HCT116 (cell line): ENCODE measurements around the gene MLXIPL. TPM values are rescaled to one million over a fixed set of nuclear protein-coding genes. Genes with fewer than 3 reads are reported as not detected.
"Not testable (repeated sequence)": the region's sequence is repeated elsewhere in the genome, so short reads cannot be mapped to it uniquely, and the experiment has no call there.

Experiments
- ATAC-seq: fragments of 200-7000 bp; cut with Tn5 transposase; 2 replicates; pipeline ENCODE4 v1.9.1; 2020; ENCODE audit warnings: mild to moderate bottlenecking, moderate library complexity
- BruUV-seq: library from RNA; stranded (reverse); fragments of 400-500 nt; replicated peaks from 2 replicates; lab custom pipeline; 2021; lab: Mats Ljungman, UMichigan
- CTCF ChIA-PET: fragments of 300-600 bp; sonication (Branson Sonifier 250); formaldehyde crosslinking; loops from one replicate; lab custom pipeline; 2021; ENCODE audit warnings: antibody characterized with exemption; lab: Charles Lee
- POLR2A ChIA-PET: fragments of 300-600, 350-600 bp; sonication (Branson Sonifier 250); formaldehyde crosslinking; loops from one replicate; lab custom pipeline; 2021; ENCODE audit warnings: antibody characterized with exemption; lab: Charles Lee
- RAD21 ChIA-PET, 2 experiments: fragments of 300-600 bp; sonication (Branson Sonifier 250); formaldehyde crosslinking; loops; one replicate each; lab custom pipeline; 2023; ENCODE audit warnings: low total read pairs in 2 of 2; ENCODE audit not compliant: uncharacterized antibody in 2 of 2, unreplicated experiment in 2 of 2, low non-redundant PET in 1 of 2; lab: Charles Lee
- DNase-seq: peaks from one replicate; pipeline ENCODE4 v3.0.0-alpha.2; 2010; ENCODE audit warnings: low read depth, low spot score
- H2AFZ ChIP-seq: fragments of 200-600 bp; shearing (Covaris generic), sonication (generic); 2 replicates; pipeline ENCODE4 v1.6.1; 2017; ENCODE audit warnings: low read depth, mixed run types, mixed read lengths, antibody characterized with exemption, low read length; ENCODE audit not compliant: poor library complexity, severe bottlenecking
- H3K27ac ChIP-seq: 2 replicates; pipeline ENCODE4 v1.5.1; 2012; ENCODE audit warnings: low read depth, low read length
- H3K27me3 ChIP-seq: fragments of 200-600 bp; sonication (generic); 2 replicates; pipeline ENCODE4 v1.6.1; 2016; ENCODE audit warnings: mixed run types, low read length, mixed read lengths; ENCODE audit not compliant: insufficient read depth
- H3K36me3 ChIP-seq, 2 experiments: fragments of 200-500 bp in 1 of 2; fragments of 200-600 bp in 1 of 2; sonication (Bioruptor generic) in 1 of 2; sonication (generic) in 1 of 2; 2 replicates each; pipeline versions ENCODE4 v1.5.1 to v1.6.1; 2014 to 2016; ENCODE audit warnings: low read length in 2 of 2, inconsistent platforms in 1 of 2, mixed read lengths in 1 of 2, mixed run types in 1 of 2; ENCODE audit not compliant: insufficient read depth in 2 of 2, control insufficient read depth in 1 of 2
- H3K4me1 ChIP-seq, 2 experiments: fragments of 200-600 bp in 1 of 2; sonication (generic) in 1 of 2; 2 replicates each; pipeline versions ENCODE4 v1.5.1 to v1.6.1; 2012 to 2017; ENCODE audit warnings: low read length in 2 of 2, inconsistent platforms in 1 of 2, mild to moderate bottlenecking in 1 of 2, mixed read lengths in 1 of 2, mixed run types in 1 of 2, moderate library complexity in 1 of 2; ENCODE audit not compliant: insufficient read depth in 2 of 2, control insufficient read depth in 1 of 2
- H3K4me2 ChIP-seq: fragments of 200-600 bp; sonication (generic); 2 replicates; pipeline ENCODE4 v1.6.1; 2017; ENCODE audit warnings: mixed run types, low read length, mixed read lengths
- H3K4me3 ChIP-seq, 2 experiments: fragments of 200-600 bp in 1 of 2; sonication (generic) in 1 of 2; replicated peaks in 1 of 2; 2 replicates each; pipeline ENCODE4 v1.5.1; 2011 to 2016; ENCODE audit warnings: low read length in 2 of 2, control low read depth in 1 of 2, low read depth in 1 of 2, mild to moderate bottlenecking in 1 of 2, mixed read lengths in 1 of 2, mixed run types in 1 of 2
- H3K79me2 ChIP-seq: fragments of 200-600 bp; sonication (generic); 2 replicates; pipeline ENCODE4 v1.6.1; 2017; ENCODE audit warnings: mild to moderate bottlenecking, mixed run types, low read length, moderate library complexity, mixed read lengths; ENCODE audit not compliant: insufficient read depth
- H3K9ac ChIP-seq: fragments of 200-600 bp; sonication (generic); 2 replicates; pipeline ENCODE4 v1.6.1; 2016; ENCODE audit warnings: low read length, mixed read lengths
- H3K9me2 ChIP-seq: fragments of 200-600 bp; sonication (generic), shearing (Covaris generic); 2 replicates; pipeline ENCODE4 v1.6.1; 2017; ENCODE audit warnings: mixed run types, mild to moderate bottlenecking, moderate library complexity; ENCODE audit not compliant: insufficient read depth
- H3K9me3 ChIP-seq, 2 experiments: fragments of 200-500 bp in 1 of 2; fragments of 200-600 bp in 1 of 2; sonication (Bioruptor generic) in 1 of 2; sonication (generic) in 1 of 2; 2 replicates each; pipeline ENCODE4 v1.6.1; 2014 to 2017; ENCODE audit warnings: low read length in 2 of 2, mixed read lengths in 2 of 2, inconsistent platforms in 1 of 2, low read depth in 1 of 2, mild to moderate bottlenecking in 1 of 2, mixed run types in 1 of 2, moderate library complexity in 1 of 2; ENCODE audit not compliant: control insufficient read depth in 1 of 2, insufficient read depth in 1 of 2
- H4K20me1 ChIP-seq: fragments of 200-600 bp; sonication (generic), shearing (Covaris generic); 2 replicates; pipeline ENCODE4 v1.6.1; 2017; ENCODE audit warnings: mixed run types, mild to moderate bottlenecking, moderate library complexity; ENCODE audit not compliant: insufficient read depth
- CBX3 ChIP-seq: IDR thresholded peaks from 2 replicates; pipeline ENCODE4 v1.6.1; 2012; ENCODE audit warnings: low read depth
- CTCF ChIP-seq, 3 experiments: fragments of 200-600 bp in 1 of 3; sonication (generic) in 1 of 3; IDR thresholded peaks in 2 of 3; conservative IDR thresholded peaks in 1 of 3; 2 replicates each; pipeline ENCODE4 v1.5.1; 2012 to 2017; ENCODE audit warnings: low read depth in 2 of 3, low read length in 2 of 3, antibody characterized with exemption in 1 of 3, borderline replicate concordance in 1 of 3, control low read depth in 1 of 3, mild to moderate bottlenecking in 1 of 3, mixed read lengths in 1 of 3, mixed run types in 1 of 3, moderate library complexity in 1 of 3; ENCODE audit not compliant: insufficient read depth in 1 of 3
- EGR1 ChIP-seq: IDR thresholded peaks from 2 replicates; pipeline ENCODE4 v1.6.1; 2012; ENCODE audit warnings: low read depth
- EZH2phosphoT487 ChIP-seq: fragments of 200-600 bp; IDR thresholded peaks from 2 replicates; pipeline ENCODE4 v1.6.1; 2018; ENCODE audit warnings: antibody characterized with exemption, borderline replicate concordance
- FOSL1 ChIP-seq: IDR thresholded peaks from 2 replicates; pipeline ENCODE4 v1.6.1; 2012; ENCODE audit warnings: low read depth
- MAX ChIP-seq: IDR thresholded peaks from 2 replicates; pipeline ENCODE4 v1.6.1; 2012
- SIN3A ChIP-seq: IDR thresholded peaks from 2 replicates; pipeline ENCODE4 v1.6.1; 2012; ENCODE audit warnings: low read depth
- SRF ChIP-seq: IDR thresholded peaks from 2 replicates; pipeline ENCODE4 v1.6.1; 2012; ENCODE audit warnings: low read depth
- YY1 ChIP-seq: IDR thresholded peaks from 2 replicates; pipeline ENCODE4 v1.6.1; 2011; ENCODE audit warnings: low read length, low read depth, moderate library complexity, mild to moderate bottlenecking; ENCODE audit not compliant: insufficient replicate concordance; ENCODE audit errors: extremely low read depth
- intact Hi-C: fragments of 100-400 bp; cut with micrococcal nuclease; formaldehyde crosslinking; loops from 2 replicates; pipeline ENCODE4 v1.10.0; 2022
- total RNA-seq: library from RNA; stranded (reverse); gene quantifications from one replicate; pipeline ENCODE4 v1.2.1, GENCODE V29; 2021; ENCODE audit not compliant: unreplicated experiment
- TF ChIP-seq, protein P1 (sequence below): IDR thresholded peaks from 2 replicates; pipeline ENCODE4 v1.6.1; 2011; ENCODE audit warnings: mild to moderate bottlenecking, low read length, moderate library complexity; ENCODE audit not compliant: insufficient replicate concordance; ENCODE audit errors: extremely low read depth

The MLXIPL gene
- total RNA-seq, 1 experiment from 2014 or later, result 79.4 TPM

DNA sequence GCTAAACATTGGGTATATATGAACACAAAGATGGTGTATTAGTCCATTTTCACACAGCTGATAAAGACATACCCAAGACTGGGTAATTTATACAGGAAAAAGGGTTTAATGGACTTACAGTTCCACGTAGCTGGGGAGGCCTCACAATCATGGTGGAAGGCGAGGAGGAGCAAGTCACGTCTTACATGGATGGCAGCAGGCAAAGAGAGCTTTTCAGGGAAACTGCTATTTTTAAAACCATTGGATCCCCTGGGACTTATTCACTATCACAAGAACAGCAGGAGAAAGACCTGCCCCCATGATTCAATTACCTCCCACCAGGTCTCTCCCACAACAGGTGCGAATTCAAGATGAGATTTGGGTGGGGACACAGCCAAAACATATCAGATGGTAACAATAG, 31.0 kb upstream of the MLXIPL start:
- intact Hi-C loops, H3K9me3 ChIP-seq, H3K27me3 ChIP-seq, H3K79me2 ChIP-seq, RAD21 ChIA-PET, H2AFZ ChIP-seq, H3K9ac ChIP-seq, ATAC-seq, H3K4me2 ChIP-seq, H3K4me1 ChIP-seq, H3K27ac ChIP-seq, H3K9me2 ChIP-seq, POLR2A ChIA-PET, BruUV-seq, H3K36me3 ChIP-seq, H3K4me3 ChIP-seq, DNase-seq, CTCF ChIA-PET, H4K20me1 ChIP-seq: not testable (repeated sequence)

- Histone ChIP-seq H4K20me1 (no peaks in the 10 kb centered on the region), H3K79me2 (no peaks in the 10 kb centered on the region), H3K27me3 (no peaks in the 10 kb centered on the region), H3K9me3 (no peaks in the 10 kb centered on the region), H3K4me2 (peak overlapping the region; percentile 9; the same call in 1 of the 2 replicates), H3K27ac (no peak overlapping the region), H3K9ac (no peak overlapping the region), H3K9me2 (no peaks in the 10 kb centered on the region), H3K4me1 (peaks cover 8 to 19% of the 10 kb centered on the region in 2 experiments), H2AFZ (no peak overlapping the region), H3K4me3 (no peak overlapping the region), H3K36me3 (no peaks in the 10 kb centered on the region)
- ChIA-PET CTCF (interaction anchor here (1.3 kb wide), 1 partner anchor 16 kb away, joined by 3 read pairs; the partner anchor contains the start of gene VPS37D), RAD21 (no interaction called here), POLR2A (no interaction called here)
- intact Hi-C loops, result no loop called here
- no peak for ATAC-seq
- no TSS peak for BruUV-seq
- TF ChIP-seq SIN3A (no peak), YY1 (no peak), EZH2phosphoT487 (no peak)
- no peak for DNase-seq
These were observed 28.2 kb upstream of the MLXIPL start for GRCh38 chr7:73652541-73652949.

GRCh38 chr7:73650524-73650923, 26.2 kb upstream of the MLXIPL start:
- CTCF ChIA-PET, result no interaction called here
- no TSS peak for BruUV-seq
- Histone ChIP-seq H2AFZ (no peak overlapping the region), H3K9ac (no peak overlapping the region), H3K4me1 (peaks cover 13 to 39% of the 10 kb centered on the region in 2 experiments), H3K4me3 (no peak overlapping the region), H4K20me1 (no peaks in the 10 kb centered on the region), H3K36me3 (no peaks in the 10 kb centered on the region), H3K9me3 (no peaks in the 10 kb centered on the region), H3K27ac (no peak overlapping the region), H3K27me3 (no peaks in the 10 kb centered on the region), H3K4me2 (no peak overlapping the region), H3K79me2 (no peaks in the 10 kb centered on the region), H3K9me2 (no peaks in the 10 kb centered on the region)
- DNase-seq (no peak), ATAC-seq (no peak)
- POLR2A ChIA-PET, result no interaction called here
- RAD21 ChIA-PET, result no interaction called here
- intact Hi-C loops, result no loop called here
- TF ChIP-seq FOSL1, result no peak
- TF ChIP-seq MAX, result no peak
- TF ChIP-seq, protein P1, sequence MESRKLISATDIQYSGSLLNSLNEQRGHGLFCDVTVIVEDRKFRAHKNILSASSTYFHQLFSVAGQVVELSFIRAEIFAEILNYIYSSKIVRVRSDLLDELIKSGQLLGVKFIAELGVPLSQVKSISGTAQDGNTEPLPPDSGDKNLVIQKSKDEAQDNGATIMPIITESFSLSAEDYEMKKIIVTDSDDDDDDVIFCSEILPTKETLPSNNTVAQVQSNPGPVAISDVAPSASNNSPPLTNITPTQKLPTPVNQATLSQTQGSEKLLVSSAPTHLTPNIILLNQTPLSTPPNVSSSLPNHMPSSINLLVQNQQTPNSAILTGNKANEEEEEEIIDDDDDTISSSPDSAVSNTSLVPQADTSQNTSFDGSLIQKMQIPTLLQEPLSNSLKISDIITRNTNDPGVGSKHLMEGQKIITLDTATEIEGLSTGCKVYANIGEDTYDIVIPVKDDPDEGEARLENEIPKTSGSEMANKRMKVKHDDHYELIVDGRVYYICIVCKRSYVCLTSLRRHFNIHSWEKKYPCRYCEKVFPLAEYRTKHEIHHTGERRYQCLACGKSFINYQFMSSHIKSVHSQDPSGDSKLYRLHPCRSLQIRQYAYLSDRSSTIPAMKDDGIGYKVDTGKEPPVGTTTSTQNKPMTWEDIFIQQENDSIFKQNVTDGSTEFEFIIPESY, result no peak
- no peak for TF ChIP-seq CBX3
- TF ChIP-seq EGR1, result no peak
- no peak for TF ChIP-seq SRF
- no peak for TF ChIP-seq CTCF (IDR thresholded peaks at IDR 0.05 in 2 of 3, conservative IDR thresholded peaks at IDR 0.05 in 1 of 3; ENCODE audit: borderline replicate concordance in 1 of 3, insufficient read depth in 1 of 3, low read depth in 2 of 3, low read length in 2 of 3)
